Effector memory CD8-positive, alpha-beta T cell (primary cell): ENCODE data around the gene PCARE.
"Not testable (repeated sequence)": the region's sequence is repeated elsewhere in the genome, so short reads cannot be mapped to it uniquely, and the experiment has no call there.

ENCODE experiments used
- ATAC-seq: fragments of 150-1000 bp; cut with Tn5 transposase; replicated peaks from 2 replicates; pipeline ENCODE4 v1.10.0; 2021; ENCODE audit warnings: mild to moderate bottlenecking, moderate library complexity
- DNase-seq, 3 experiments: peaks; one replicate each; pipeline ENCODE4 v3.0.0; 2021
- H3K27ac Mint-ChIP-seq, 2 donors: one replicate each; pipeline ENCODE4 v1.8.0; 2022; ENCODE audit warnings: mild to moderate bottlenecking in 2 of 2, mixed read lengths in 2 of 2, moderate library complexity in 2 of 2
- H3K27me3 Mint-ChIP-seq, 2 donors: one replicate each; pipeline ENCODE4 v1.8.0; 2022; ENCODE audit warnings: mixed read lengths in 2 of 2
- H3K36me3 Mint-ChIP-seq: one replicate; pipeline ENCODE4 v1.8.0; 2022; ENCODE audit warnings: mild to moderate bottlenecking, moderate library complexity, mixed read lengths; ENCODE audit not compliant: insufficient read depth
- H3K4me1 Mint-ChIP-seq, 2 donors: one replicate each; pipeline ENCODE4 v1.8.0; 2022; ENCODE audit warnings: low read depth in 2 of 2, mixed read lengths in 2 of 2
- H3K4me3 Mint-ChIP-seq, 2 donors: one replicate each; pipeline ENCODE4 v1.8.0; 2022; ENCODE audit warnings: mild to moderate bottlenecking in 2 of 2, mixed read lengths in 2 of 2, moderate library complexity in 2 of 2
- H3K9me3 Mint-ChIP-seq, 2 donors: one replicate each; pipeline ENCODE4 v1.8.0; 2022; ENCODE audit warnings: mixed read lengths in 2 of 2

The PCARE gene

DNA sequence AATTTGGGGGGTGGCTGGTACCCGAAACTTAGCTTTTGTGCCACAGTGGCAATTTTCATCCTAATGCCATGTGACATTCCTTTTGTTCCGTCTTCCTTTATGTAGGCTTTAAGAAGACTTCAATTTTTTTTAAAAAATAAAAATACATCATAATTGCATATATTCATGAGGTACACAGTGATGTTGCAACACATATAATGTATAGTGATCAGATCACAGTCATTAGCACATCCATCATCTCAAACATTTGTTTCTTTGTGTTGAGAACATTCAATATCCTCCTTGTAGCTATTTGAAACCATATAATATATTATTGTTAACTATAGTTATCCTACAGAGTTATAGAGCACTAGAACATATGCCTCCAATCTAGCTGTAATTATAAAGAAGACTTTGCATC, 34.9 kb upstream of the PCARE start:
- no peak overlapping the region for H3K27ac Mint-ChIP-seq
- no peak overlapping the region for H3K4me3 Mint-ChIP-seq
- no peaks in the 10 kb centered on the region for H3K4me1 Mint-ChIP-seq
- no peaks in the 10 kb centered on the region for H3K27me3 Mint-ChIP-seq
- H3K9me3 Mint-ChIP-seq: no peaks in the 10 kb centered on the region
- H3K36me3 Mint-ChIP-seq: no peaks in the 10 kb centered on the region
- ATAC-seq (no peak), DNase-seq (no peak)

DNA sequence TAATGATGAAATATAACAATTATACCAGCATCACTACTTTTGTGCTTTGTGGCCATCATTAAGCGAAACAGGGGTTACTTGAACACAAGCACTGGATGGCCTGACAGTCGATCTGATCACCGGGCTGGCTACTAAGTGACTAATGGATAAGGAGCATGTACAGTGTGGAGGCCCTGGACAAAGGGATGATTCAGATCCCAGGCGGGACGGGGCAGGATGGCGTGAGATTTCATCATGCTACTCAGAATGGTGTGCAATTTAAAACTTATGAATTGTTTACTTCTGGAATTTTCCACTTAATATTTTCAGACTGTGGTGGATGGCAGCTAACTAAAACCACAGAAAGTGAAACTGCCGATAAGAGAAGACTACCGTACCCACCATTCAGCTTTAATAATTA, 33.9 kb upstream of the PCARE start:
- Mint-ChIP-seq H3K36me3 (no peaks in the 10 kb centered on the region), H3K9me3 (no peaks in the 10 kb centered on the region), H3K4me1 (no peaks in the 10 kb centered on the region), H3K27ac (no peak overlapping the region), H3K27me3 (no peaks in the 10 kb centered on the region), H3K4me3 (no peak overlapping the region)
- DNase-seq: no peak
- ATAC-seq: no peak

DNA sequence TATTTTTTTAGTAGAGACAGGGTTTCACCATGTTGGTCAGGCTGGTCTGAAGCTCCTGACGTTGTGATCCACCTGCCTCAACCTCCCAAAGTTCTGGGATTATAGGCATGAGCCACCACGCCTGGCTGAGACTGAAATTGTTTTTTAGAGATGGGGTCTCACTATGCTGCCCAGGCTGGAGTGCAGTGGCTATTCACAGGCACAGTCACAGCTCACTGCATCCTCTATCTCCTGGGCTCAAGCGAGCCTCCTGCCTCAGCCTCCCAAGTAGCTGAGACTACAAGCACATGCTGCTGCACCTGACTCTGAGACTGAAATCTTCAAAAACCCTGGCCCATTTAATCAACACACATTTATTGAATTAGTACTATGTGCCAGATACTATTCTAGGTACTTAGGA, 33.2 kb upstream of the PCARE start:
- not testable (repeated sequence) for ATAC-seq, DNase-seq, H3K4me1 Mint-ChIP-seq, H3K27ac Mint-ChIP-seq, H3K4me3 Mint-ChIP-seq, H3K27me3 Mint-ChIP-seq, H3K36me3 Mint-ChIP-seq, H3K9me3 Mint-ChIP-seq

DNA sequence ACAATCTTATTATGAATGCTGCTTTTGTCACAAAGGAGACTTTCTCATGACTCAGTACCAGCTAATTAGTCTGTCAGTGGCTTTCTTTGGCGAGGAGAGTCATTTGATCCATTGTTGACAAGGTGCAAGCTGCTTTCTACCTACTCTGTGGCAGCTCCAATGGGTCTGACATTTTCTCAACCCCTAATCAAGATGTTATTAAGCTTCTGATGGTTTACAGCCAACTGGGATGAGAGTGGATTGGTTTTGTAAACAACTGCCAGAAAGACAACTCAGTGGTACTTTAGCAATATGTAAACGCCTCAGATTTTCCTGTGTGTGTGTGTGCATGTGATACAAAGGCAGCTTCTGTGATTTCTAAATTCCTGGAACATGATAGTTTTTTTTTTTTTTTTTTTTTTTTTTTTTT, 32.7 kb upstream of the PCARE start:
- no peak for ATAC-seq
- no peaks in the 10 kb centered on the region for H3K36me3 Mint-ChIP-seq

DNA sequence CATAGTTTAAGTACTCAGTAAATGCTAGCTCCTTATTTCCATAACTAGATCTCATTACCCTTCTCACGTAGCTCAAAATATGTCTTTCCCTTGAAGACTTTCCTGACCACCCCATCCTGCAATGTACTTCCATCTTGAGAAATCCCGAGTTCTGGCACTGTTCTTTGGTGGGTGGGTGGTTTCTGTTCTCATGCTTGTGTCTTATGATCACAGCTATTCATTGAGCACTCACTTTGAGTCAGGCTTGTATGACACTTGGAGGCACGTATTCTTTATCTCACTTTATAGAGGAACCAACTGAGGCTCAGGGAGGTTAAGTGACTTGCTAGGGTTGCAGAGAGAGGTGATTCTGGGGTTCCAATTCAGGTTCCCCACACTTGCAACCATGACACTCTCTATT, 31.9 kb upstream of the PCARE start:
- no peaks in the 10 kb centered on the region for H3K9me3 Mint-ChIP-seq
- H3K36me3 Mint-ChIP-seq: no peaks in the 10 kb centered on the region
- peaks cover 0 to 4% of the 10 kb centered on the region in 2 donors for H3K27me3 Mint-ChIP-seq
- H3K4me3 Mint-ChIP-seq: no peak overlapping the region
- ATAC-seq (no peak), DNase-seq (no peak)
- H3K27ac Mint-ChIP-seq: no peak overlapping the region
- peaks cover 0 to 3% of the 10 kb centered on the region in 2 donors for H3K4me1 Mint-ChIP-seq

More for the DNA sequence above, 32.7 kb upstream of the PCARE start:
- Mint-ChIP-seq H3K27ac (no peak overlapping the region), H3K4me1 (peaks cover 0 to 3% of the 10 kb centered on the region in 2 donors), H3K4me3 (no peak overlapping the region), H3K27me3 (peaks cover 0 to 4% of the 10 kb centered on the region in 2 donors), H3K9me3 (no peaks in the 10 kb centered on the region)
- DNase-seq: no peak

DNA sequence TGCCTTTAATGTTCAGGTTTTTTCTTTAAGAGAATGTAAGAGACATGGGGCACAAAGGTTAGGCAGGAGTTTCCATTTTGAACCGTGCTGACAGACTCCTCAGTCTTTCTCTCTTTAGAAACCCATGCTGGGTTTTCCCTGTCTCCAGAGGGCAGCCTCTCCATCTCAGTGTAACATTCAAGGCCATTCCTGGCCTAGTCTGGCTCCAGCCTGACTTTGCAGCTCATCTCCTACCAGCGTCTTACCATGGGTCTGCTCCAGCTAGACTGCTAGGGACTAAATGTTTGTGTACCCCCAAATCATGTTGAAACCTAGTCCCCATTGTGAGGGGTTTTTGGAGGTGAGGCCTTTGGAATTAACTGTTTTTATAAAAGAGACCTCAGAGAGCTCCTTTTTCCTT, 31.1 kb upstream of the PCARE start:
- DNase-seq (no peak), ATAC-seq (no peak)
- Mint-ChIP-seq H3K9me3 (no peaks in the 10 kb centered on the region), H3K27me3 (peaks cover 0 to 4% of the 10 kb centered on the region in 2 donors), H3K4me1 (peaks cover 0 to 3% of the 10 kb centered on the region in 2 donors), H3K36me3 (no peaks in the 10 kb centered on the region), H3K4me3 (no peak overlapping the region), H3K27ac (no peak overlapping the region)

DNA sequence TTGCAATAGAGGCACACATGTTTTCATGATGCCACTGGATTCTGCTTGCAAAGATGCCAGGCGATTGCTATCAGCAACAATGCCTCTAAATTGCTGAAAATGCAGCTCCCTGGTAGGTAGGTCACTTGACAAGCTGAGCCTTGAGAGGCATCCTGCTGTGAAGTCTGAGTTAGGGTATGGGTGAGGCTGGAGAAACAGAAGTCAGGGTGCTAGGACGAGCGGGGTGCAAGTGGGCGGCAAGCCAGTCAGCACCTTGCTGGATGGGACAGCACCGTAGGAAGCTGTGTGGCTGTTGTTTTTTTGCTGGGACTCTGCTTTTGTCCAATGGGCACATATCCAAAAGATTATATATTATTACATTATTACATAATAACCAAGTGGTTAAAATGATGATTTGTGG, 30.4 kb upstream of the PCARE start:
- Mint-ChIP-seq H3K9me3 (no peaks in the 10 kb centered on the region), H3K27ac (no peak overlapping the region), H3K36me3 (no peaks in the 10 kb centered on the region), H3K4me1 (peaks cover 0 to 3% of the 10 kb centered on the region in 2 donors), H3K27me3 (peaks cover 0 to 4% of the 10 kb centered on the region in 2 donors), H3K4me3 (no peak overlapping the region)
- DNase-seq (no peak), ATAC-seq (no peak)

DNA sequence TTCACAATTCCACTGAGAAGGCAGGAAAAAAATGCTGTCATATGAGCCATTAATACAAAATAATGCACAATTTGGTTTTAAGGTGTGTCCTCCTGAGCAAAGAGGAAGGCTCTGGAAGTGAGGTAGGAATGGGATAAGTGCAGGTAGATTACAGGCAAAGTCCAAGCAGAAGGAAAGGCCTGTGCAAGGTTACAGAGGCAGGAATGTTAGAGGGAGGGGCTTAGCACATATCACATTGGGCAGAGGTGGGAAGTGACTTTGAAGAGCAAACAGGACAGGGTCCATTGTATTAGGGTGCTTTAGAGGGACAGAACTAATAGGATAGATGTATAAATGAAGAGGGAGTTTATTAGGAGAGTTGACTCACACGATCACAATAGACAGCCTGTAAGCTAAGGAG, 26.2 kb upstream of the PCARE start:
- Mint-ChIP-seq H3K36me3 (no peaks in the 10 kb centered on the region), H3K4me3 (no peak overlapping the region), H3K9me3 (no peaks in the 10 kb centered on the region), H3K4me1 (peaks cover 0 to 3% of the 10 kb centered on the region in 2 donors), H3K27ac (no peak overlapping the region), H3K27me3 (peaks cover 0 to 4% of the 10 kb centered on the region in 2 donors)
- ATAC-seq (no peak), DNase-seq (no peak)

DNA sequence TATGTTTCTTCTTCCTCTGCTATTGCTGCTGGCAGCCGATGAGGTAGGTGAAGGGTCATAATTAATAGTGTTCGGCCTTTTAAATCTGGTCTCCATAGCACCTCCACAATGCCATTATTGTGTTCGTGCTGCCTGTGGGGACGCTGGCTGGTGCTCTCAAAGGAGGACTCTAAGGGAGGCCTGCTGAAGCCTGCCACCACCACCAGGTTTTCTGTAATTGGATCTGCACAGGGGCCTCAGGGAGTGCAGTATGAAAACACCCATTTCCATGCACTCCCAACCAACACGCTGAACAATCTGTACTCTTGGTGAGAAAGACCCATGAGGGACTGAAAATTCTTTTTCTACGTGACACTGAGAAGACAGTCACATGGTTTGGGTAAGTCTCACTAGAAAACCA, 23.2 kb upstream of the PCARE start:
- Mint-ChIP-seq H3K4me1 (no peaks in the 10 kb centered on the region), H3K27ac (no peak overlapping the region), H3K36me3 (no peaks in the 10 kb centered on the region), H3K4me3 (no peak overlapping the region), H3K27me3 (no peaks in the 10 kb centered on the region), H3K9me3 (no peaks in the 10 kb centered on the region)
- DNase-seq (no peak), ATAC-seq (no peak)

DNA sequence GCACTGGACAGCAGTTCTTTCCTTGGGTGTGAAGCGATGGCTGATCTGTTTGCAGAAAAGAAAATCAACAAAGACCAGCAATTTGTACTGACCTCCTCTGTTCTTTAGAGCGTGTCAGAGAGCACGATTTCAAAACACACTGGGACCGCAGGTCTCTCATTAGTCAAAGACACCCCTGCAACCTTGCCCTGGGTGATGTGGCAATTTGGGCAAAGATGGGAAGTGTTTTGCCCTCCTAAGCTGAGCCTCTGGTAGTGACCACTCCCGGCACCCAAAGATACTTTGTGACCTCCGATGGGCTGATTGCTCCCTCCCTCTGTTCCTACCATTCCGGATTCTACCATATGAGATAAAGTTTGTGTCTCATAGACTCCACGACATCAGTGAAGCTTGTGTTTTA, 22.6 kb upstream of the PCARE start:
- no peak overlapping the region for H3K27ac Mint-ChIP-seq
- no peaks in the 10 kb centered on the region for H3K9me3 Mint-ChIP-seq

DNA sequence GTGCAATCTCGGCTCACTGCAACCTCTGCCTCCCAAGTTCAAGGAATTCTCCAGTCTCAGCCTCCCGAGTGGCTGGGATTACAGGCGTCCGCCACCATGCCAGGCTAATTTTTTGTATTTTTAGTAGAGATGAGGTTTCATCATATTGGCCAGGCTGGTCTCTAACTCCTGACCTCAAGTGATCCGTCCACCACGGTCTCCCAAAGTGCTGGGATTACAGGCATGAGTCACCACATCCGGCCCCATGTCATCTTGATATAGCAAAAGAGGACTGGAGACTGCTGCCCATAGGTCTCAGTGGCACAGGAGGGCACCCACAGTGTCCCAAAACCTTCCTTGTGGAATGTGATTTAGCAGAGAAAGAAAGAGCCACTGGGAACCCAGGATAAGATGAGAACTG, 16.0 kb upstream of the PCARE start:
- H3K4me1 Mint-ChIP-seq, H3K4me3 Mint-ChIP-seq, H3K27ac Mint-ChIP-seq, DNase-seq, H3K36me3 Mint-ChIP-seq, H3K9me3 Mint-ChIP-seq, ATAC-seq: not testable (repeated sequence)
- peaks cover 0 to 12% of the 10 kb centered on the region in 2 donors for H3K27me3 Mint-ChIP-seq

More for the DNA sequence above, 22.6 kb upstream of the PCARE start:
- ATAC-seq (no peak), DNase-seq (no peak)
- Mint-ChIP-seq H3K27me3 (no peaks in the 10 kb centered on the region), H3K4me3 (no peak overlapping the region), H3K4me1 (no peaks in the 10 kb centered on the region), H3K36me3 (no peaks in the 10 kb centered on the region)

DNA sequence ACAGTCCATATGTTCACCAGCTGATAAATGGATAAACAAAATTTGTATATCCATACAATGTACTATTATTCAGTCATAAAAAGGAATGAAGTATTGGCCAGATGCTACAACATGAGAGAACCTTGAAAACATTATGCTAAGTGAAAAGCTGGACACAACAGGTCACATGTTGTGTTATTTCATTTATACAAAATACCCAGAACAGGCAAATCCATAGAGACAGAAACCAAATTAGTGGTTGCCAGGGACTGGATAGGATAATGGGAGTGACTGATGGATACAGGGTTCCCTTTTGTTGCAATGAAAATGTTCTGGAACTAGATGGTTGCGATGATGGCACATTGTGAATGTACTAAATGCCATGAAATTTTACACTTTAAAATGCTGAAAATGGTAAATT, 10.2 kb upstream of the PCARE start:
- Mint-ChIP-seq H3K4me3 (no peak overlapping the region), H3K4me1 (no peaks in the 10 kb centered on the region), H3K27me3 (peaks cover 0 to 2% of the 10 kb centered on the region in 2 donors), H3K27ac (no peak overlapping the region), H3K9me3 (no peaks in the 10 kb centered on the region), H3K36me3 (no peaks in the 10 kb centered on the region)
- DNase-seq (no peak), ATAC-seq (no peak)

DNA sequence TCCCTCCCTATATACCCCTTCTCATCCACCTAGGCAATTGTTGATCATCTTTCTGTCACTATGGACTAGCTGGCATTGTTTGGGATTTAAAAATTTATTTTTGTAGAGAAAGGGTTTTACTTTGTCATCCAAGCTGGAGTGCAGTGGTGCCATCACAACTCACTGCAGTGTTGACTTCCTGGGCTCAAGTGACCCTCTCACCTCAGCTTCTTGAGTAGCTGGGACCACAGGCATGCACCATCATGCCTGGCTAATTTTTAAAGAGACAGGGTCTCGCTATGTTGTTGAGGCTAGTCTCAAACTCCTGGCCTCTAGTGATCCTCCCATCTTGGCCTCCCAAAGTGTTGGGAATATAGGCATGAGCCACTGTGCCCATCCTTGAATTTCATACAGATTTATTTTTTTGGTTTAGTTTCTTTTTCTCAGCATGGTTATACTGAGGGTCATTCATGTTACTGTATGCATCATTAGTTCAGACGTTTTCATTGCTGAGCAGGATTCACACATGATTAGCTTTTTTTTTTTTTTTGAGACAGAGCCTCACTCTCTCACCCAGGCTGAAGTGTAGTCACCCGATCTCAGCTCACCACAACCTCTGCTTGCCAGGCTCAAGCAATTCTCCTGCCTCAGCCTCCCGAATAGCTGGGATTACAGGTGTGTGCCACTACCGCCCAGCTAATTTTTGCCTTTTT, 8.6 kb upstream of the PCARE start:
- H3K9me3 Mint-ChIP-seq: no peaks in the 10 kb centered on the region
- H3K36me3 Mint-ChIP-seq: no peaks in the 10 kb centered on the region
- DNase-seq (no peak), ATAC-seq (no peak)
- H3K4me1 Mint-ChIP-seq: no peaks in the 10 kb centered on the region
- no peak overlapping the region for H3K27ac Mint-ChIP-seq
- no peak overlapping the region for H3K4me3 Mint-ChIP-seq
- H3K27me3 Mint-ChIP-seq: no peaks in the 10 kb centered on the region

DNA sequence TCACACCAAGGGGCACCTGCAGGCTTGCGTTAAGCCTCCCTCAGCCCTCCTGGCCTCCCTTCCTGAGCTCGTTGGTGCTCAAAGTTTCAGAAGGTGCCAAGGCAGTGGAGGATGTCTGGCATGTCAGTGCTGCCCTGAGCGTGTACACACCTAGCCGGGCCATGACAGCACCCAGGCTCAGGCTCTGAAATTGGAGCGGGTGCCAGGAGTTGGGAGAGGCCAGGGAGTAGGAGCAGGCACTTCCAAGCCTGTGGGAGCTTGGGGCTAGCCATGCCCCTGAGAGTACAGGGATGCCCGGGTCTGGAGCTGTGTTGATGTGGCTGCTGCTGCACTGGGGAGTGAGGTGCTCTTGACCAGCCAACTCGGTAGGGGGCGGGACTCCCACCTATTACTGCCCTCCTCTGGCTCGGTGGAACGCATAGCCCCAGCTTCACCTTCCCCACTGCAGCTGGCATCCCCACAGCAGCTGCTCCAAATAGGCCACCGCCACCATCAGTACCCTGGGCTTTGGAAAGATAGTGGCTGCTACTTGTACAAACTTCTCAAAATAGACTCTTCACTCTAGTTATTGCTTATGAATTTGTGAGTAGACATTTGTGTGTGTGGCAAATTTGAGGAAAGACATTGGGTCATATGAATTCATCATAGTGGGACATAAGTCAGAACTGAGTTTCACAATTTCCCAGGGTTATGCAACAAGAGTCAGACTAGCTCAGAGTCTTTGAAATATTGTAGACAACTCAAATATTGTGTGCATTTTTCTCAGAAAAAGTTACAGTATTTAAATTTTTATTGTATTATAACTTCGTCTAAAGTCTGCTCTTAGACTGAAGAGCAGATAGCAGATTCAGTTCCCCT, 6.8 kb upstream of the PCARE start:
- no peaks in the 10 kb centered on the region for H3K4me1 Mint-ChIP-seq
- H3K27me3 Mint-ChIP-seq: no peaks in the 10 kb centered on the region
- DNase-seq (no peak), ATAC-seq (no peak)
- H3K36me3 Mint-ChIP-seq: no peaks in the 10 kb centered on the region
- peaks cover 0 to 2% of the 10 kb centered on the region in 2 donors for H3K9me3 Mint-ChIP-seq
- no peak overlapping the region for H3K4me3 Mint-ChIP-seq
- H3K27ac Mint-ChIP-seq: no peak overlapping the region
